HL-60 (cell line): ENCODE results near the gene MAGEF1.

Experiments used
- DNase-seq, 2 experiments: peaks; one replicate each; pipeline ENCODE4 v3.0.0-alpha.2; 2010 to 2020; ENCODE audit warnings: low read depth in 1 of 2, low spot score in 1 of 2
- H3K27ac ChIP-seq: fragments of 250-450 bp; sonication (Bioruptor Pico); replicated peaks from 2 replicates; pipeline ENCODE4 v1.5.1; 2020; ENCODE audit warnings: mild to moderate bottlenecking, moderate library complexity
- H3K27me3 ChIP-seq: fragments of 250-450 bp; sonication (Bioruptor Pico); 2 replicates; pipeline ENCODE4 v1.5.1; 2021; ENCODE audit warnings: mild to moderate bottlenecking, moderate library complexity; ENCODE audit not compliant: insufficient read depth, poor library complexity, severe bottlenecking
- H3K4me3 ChIP-seq: replicated peaks from 2 replicates; pipeline ENCODE4 v1.5.1; 2011; ENCODE audit warnings: mild to moderate bottlenecking, control low read depth, low read length; ENCODE audit not compliant: insufficient read depth
- GABPA ChIP-seq: IDR thresholded peaks from 2 replicates; pipeline ENCODE4 v1.6.1; 2012; ENCODE audit warnings: low read depth
- POLR2AphosphoS5 ChIP-seq: IDR thresholded peaks from 2 replicates; pipeline ENCODE4 v1.6.1; 2012; ENCODE audit warnings: low read depth
- SPI1 ChIP-seq: IDR thresholded peaks from 2 replicates; pipeline ENCODE4 v1.6.1; 2012; ENCODE audit warnings: low read depth, mild to moderate bottlenecking, borderline replicate concordance
- TF ChIP-seq, protein P1 (sequence below): IDR thresholded peaks from 2 replicates; pipeline ENCODE4 v1.6.1; 2012; ENCODE audit warnings: low read depth; ENCODE audit not compliant: insufficient replicate concordance
- TF ChIP-seq, protein P2 (sequence below): IDR thresholded peaks from one replicate; pipeline ENCODE4 v1.5.1; 2011; ENCODE audit warnings: low read length, control low read depth, inconsistent platforms; ENCODE audit not compliant: insufficient read depth

Gene MAGEF1

DNA sequence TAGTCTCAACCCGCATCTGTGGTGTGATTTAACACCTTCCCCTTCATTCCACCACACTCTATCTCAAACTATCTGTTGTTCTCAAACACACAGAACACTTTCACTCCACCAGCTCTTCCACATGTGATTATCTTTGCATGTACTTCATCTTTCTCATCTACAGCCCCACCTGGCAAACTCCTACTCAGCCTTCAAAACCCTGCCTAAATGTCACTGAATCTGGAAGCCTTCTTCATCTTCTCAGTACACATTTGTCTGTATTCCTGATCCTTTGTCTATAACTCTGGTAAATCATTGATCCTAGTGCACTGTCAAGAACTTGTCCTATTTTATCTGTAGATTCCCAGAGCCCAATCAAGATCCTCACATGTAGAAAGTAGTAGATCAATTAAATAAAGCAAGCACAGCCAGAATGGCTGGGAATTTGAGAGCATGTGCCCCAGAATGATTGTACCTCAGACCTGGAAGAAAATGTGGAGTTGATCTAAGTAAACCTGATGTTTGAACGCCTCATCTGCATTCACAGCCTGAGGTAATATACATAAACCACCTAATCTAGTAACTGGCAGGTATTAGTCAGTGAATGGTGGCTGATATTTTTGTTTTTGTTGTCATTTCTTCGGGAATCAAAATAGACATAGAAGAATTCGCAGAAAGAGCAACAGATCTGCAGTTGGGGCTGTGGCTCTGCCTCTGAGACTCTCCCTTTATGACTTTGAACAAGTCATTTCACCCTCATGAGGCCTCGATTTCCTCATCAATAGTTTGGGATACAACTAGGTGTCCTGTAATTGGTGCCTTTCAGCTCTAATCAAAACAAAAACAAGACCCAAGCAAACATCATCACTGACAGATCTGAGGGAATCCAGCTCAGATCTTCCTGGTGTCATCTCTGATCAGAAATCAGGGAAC, 28.0 kb upstream of the MAGEF1 start:
- DNase-seq = no peak
- H3K4me3 ChIP-seq = no peak overlapping the region
- no peak overlapping the region for H3K27ac ChIP-seq
- no peaks in the 10 kb centered on the region for H3K27me3 ChIP-seq
- TF ChIP-seq, protein P1, sequence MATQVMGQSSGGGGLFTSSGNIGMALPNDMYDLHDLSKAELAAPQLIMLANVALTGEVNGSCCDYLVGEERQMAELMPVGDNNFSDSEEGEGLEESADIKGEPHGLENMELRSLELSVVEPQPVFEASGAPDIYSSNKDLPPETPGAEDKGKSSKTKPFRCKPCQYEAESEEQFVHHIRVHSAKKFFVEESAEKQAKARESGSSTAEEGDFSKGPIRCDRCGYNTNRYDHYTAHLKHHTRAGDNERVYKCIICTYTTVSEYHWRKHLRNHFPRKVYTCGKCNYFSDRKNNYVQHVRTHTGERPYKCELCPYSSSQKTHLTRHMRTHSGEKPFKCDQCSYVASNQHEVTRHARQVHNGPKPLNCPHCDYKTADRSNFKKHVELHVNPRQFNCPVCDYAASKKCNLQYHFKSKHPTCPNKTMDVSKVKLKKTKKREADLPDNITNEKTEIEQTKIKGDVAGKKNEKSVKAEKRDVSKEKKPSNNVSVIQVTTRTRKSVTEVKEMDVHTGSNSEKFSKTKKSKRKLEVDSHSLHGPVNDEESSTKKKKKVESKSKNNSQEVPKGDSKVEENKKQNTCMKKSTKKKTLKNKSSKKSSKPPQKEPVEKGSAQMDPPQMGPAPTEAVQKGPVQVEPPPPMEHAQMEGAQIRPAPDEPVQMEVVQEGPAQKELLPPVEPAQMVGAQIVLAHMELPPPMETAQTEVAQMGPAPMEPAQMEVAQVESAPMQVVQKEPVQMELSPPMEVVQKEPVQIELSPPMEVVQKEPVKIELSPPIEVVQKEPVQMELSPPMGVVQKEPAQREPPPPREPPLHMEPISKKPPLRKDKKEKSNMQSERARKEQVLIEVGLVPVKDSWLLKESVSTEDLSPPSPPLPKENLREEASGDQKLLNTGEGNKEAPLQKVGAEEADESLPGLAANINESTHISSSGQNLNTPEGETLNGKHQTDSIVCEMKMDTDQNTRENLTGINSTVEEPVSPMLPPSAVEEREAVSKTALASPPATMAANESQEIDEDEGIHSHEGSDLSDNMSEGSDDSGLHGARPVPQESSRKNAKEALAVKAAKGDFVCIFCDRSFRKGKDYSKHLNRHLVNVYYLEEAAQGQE = no peak
- TF ChIP-seq SPI1 = no peak
- TF ChIP-seq POLR2AphosphoS5 = no peak
- TF ChIP-seq, protein P2, sequence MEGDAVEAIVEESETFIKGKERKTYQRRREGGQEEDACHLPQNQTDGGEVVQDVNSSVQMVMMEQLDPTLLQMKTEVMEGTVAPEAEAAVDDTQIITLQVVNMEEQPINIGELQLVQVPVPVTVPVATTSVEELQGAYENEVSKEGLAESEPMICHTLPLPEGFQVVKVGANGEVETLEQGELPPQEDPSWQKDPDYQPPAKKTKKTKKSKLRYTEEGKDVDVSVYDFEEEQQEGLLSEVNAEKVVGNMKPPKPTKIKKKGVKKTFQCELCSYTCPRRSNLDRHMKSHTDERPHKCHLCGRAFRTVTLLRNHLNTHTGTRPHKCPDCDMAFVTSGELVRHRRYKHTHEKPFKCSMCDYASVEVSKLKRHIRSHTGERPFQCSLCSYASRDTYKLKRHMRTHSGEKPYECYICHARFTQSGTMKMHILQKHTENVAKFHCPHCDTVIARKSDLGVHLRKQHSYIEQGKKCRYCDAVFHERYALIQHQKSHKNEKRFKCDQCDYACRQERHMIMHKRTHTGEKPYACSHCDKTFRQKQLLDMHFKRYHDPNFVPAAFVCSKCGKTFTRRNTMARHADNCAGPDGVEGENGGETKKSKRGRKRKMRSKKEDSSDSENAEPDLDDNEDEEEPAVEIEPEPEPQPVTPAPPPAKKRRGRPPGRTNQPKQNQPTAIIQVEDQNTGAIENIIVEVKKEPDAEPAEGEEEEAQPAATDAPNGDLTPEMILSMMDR = no peak
- TF ChIP-seq GABPA = no peak

DNA sequence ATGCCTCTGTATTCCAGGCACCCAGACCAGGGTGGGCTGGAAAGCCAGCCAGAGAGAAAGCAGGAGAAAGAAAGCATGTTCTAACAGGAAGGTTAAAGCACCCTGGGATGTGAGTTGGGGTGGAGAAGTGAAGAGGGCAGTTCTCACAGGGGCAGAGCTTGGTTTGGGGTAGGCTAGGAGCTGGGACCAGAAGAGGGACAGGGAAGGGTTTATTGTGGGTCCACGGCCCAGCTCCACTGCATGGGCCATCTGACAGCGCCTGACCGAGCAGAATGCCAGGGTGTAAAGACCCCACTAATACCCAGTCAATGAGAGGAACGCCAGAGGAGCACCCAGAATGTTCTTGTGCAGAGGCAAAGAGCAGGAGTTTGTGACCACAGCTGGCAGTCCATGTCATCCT, 27.1 kb upstream of the MAGEF1 start:
- no peak overlapping the region for H3K4me3 ChIP-seq
- H3K27ac ChIP-seq = no peak overlapping the region
- DNase-seq = no peak
- TF ChIP-seq, protein P2 = no peak
- no peak for TF ChIP-seq GABPA
- no peaks in the 10 kb centered on the region for H3K27me3 ChIP-seq

DNA sequence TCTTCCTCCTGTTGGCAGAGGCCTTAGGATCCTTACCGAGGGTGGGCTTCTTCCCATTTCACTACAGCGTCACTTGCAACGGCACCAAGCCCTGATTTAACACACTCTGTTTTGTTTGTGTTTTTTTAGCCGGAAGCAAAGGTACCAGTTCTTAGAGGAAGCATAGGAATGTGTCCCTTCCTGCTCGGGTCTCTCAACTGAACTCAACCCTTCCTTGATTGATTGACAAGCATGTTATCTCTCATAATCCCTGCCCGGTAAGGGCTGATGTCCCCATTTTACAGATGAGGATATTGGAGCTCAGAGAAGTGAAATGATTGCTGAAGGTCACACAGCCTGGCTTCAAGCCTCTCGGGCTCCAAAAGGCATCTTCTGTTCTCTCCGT, 26.6 kb upstream of the MAGEF1 start:
- H3K27me3 ChIP-seq = no peaks in the 10 kb centered on the region
- DNase-seq = no peak
- TF ChIP-seq, protein P2 = no peak
- TF ChIP-seq, protein P1 = no peak
- TF ChIP-seq SPI1 (no peak), GABPA (no peak), POLR2AphosphoS5 (no peak)
- H3K27ac ChIP-seq = no peak overlapping the region
- H3K4me3 ChIP-seq = no peak overlapping the region
